Activated naive CD4-positive, alpha-beta T cell treated with anti-CD3 and anti-CD28 coated beads, Interleukin-2, amount 50 U/mL, for 16 hours (primary cell): Measurements from ENCODE around the gene TCEAL4.
"Not testable (repeated sequence)": the region's sequence is repeated elsewhere in the genome, so short reads cannot be mapped to it uniquely, and the experiment has no call there.

Source experiments
- DNase-seq: peaks from one replicate; pipeline ENCODE4 v3.0.0-alpha.2; 2020

The TCEAL4 gene

DNA sequence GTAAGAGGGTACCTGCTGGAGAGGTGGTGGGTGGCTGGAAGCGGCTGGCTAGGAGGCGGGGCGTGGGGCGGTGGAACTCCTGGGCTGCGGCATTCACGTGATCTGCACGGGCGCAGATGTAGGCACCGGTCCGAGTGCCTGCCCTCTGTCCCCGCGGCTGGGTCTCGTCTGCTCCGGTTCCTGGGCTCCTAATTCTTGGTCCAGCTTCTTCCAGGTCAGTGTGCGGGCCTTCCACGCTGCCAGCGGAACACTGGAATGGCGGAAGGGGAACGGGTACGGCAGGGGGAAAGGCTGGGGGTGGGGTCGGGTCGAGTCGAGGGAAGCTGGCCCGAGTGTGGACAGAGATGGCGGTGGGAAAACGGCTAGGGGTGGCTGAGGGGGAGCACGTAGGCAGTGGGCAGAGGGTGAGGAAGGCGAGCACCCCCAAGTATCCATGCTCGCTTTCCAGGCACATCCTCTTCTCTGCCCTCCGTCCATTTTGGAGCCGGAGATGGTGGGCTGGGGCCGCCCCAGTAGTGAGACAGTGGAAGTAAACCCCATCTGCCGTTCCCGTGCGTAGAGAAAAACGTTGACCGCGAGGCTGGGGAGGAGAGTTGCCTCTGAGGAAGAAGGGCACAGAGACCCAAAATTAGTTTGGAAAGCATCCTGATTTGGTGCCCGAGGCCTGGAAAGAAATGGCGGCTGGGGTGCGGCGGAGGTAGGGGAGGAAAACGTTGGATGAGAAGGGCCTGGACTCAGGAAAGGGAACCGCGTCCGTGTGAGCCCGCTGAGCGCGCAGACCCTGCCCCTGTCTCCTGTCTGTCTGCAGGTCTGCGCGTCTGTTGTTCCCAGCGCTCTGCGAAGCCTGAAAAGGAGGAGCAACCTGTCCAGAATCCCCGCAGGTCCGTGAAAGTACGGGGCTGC, at the start of gene TCEAL4:
Gene TCEAL4 (plus strand): TSS at position 105 of the 903 bp plus-strand sequence. CDS start 1,161 bp downstream, outside the sequence.
- peak; percentile 39 for DNase-seq

DNA sequence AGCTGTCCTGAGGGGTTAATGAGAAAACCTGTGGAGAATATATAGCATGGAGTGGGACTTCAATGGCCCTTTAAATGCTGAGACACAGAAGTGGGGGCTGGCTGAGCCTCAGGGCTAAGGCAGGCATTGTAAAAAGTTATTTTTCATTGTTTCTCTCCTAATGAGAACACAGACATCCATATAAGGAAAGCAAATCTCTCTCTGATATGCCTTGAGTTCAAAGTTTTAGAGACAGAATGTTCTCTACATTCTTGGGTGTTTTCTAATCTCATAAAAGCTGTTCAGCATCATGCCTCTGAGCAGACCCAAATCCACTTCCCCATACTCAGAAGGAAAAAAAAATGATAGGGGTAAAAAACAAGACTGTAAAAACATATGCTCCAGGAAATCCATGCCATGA, 49.2 kb upstream of the TCEAL4 start:
- DNase-seq, result no peak

DNA sequence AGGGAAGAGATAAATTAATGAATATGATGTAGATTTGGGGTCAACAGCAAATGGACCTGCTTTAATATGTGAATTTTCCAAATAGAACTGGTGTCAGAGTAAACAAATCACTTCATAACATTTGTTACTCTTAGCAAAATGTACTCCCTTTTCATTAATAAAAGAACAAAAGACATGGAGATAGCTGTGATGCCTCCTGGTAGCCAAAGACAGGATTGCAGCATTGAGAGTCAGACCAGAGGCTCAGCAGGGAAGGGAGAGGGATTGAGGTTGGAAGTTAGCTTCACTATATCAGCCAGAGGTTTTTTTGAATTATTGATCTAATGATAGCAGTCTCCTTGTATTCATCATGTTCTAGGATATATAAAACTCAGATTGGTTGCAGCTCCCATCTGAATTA, 48.6 kb upstream of the TCEAL4 start:
- no peak for DNase-seq

DNA sequence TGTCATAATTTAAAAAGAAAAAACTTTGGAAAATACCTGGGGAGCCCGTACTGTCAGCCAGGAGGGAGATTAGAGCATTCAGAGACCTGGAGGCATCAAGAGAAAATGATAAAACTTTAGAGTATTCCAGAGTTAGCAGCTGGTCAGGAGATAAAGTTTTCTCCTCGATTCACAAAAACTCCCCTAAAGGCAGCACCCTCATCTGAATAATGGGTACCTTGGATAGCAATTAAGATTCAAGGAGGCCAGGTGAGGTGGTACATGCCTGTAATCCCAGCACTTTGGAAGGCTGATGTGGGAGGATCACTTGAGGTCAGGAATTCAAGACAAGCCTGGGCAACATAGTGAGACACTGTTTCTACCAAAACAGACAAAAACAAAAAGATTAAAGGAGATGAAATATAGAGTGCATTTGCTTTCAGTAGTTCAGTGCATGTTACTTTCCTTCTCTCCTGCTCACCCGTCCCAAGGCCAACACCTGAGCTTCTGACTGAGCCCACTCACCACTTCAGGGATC, 47.4 kb upstream of the TCEAL4 start:
- DNase-seq, result no peak

DNA sequence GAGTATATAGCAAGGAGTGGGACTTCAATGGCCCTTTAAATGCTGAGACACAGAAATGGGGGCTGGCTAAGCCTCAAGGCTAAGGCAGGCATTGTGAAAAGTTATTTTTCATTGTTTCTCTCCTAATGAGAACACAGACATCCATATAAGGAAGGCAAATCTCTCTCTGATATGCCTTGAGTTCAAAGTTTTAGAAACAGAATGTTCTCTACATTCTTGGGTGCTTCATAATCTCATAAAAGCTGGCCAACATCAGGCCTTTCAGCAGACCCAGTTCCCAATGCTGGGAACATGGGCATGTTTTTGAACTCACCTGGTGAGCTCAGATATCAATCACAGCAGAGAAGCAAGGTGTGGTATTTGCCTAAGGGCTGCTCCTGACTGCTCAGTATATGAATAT, 46.6 kb upstream of the TCEAL4 start:
- DNase-seq, result no peak

DNA sequence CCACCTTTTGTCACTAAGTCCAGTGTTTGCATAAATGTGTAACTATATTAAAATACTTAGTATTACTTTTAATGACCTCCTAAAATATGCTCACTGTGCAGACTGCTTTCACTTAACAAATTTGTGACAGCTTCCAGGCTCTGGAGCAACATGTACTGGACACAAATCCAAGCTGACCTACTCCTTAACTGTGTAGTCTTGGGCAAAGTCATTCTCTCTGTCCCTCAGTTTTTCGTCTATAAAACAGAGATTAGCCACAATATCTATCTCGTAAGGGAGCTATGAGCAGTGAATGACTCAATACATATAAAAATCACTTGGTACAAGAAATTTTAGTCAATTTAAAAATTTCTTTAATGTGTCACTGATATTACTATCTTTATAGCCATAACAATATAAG, 45.6 kb upstream of the TCEAL4 start:
- no peak for DNase-seq

DNA sequence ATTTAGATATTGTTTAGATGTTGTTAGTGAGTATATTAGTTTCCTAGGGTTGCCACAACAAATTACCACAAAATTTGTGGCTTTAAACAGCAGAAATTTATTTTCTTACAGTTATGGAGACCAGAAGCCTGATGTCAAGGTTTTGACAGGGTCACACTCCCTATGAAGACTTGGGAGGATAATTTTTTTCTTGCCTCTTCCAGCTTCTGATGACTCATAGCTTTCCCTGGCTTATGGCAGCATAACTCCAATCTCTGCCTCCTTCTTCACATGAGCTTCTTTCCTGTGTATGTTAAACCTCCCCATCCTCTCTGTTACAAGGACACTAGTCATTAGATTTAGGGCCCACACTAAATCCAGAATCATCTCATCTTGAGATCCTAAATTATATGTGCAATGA, 45.2 kb upstream of the TCEAL4 start:
- DNase-seq, result no peak

DNA sequence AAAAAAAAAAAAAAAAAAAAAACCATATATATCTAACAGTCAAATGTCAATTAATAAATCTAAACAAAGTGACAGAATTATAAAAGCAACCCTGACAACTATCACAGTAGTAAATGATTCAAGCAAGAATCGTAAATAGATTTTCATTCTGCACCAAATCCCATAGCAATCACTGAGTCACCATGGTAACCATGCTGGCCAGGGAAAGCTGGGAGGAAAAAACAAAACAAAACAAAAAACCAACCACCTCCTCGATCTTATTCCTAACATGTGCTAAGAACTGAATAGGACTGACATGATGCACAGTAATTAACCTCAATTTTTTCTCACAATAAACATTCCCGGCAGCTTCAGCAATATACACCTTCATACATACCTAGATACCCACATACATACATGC, 35.4 kb upstream of the TCEAL4 start:
- DNase-seq, result no peak

DNA sequence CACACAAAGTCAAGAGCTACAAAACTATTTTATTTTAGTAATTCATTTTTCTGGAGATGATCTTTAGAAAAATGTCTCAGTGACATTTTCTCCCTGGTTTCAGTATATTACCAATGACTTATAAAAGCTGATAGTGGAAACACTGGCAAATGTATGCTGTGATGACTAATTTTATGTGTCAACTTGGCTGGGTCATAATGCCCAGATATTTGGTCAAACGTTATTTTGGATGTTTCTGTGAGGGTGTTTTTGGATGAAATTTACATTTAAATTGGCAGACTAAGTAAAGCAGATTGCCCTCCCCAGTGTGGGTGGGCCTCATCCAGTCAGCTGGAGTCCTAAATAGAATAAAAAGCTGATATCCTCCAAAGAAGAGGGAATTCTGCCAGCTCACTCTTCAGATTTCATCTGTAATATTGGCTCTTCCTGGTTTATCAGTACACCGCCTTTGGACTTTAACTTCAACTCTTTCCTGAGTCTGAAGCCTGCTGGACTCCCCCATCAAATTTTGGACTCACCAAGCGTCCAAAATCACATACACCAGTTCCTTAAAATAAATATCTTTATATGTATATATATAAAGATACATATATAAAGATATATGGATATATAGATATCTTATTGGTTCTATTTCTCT, 34.8 kb upstream of the TCEAL4 start:
- DNase-seq, result no peak

DNA sequence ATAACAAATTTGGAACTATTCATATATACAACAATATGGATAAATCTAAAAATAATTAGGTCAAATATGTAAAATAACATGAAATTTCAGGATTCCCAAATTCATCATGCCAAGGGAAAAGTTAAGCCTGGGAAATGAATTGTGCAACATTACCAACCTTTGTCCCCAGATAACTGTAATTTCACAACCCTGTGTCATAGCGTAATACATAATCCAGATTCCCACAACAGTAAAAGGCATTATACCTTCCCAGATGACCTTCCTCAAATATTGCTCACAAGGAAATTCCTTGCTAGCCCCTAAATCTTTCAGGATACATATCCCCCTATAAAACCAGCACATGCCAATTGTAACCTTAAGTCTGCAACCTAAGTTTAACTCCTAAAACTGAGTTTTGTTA, 33.1 kb upstream of the TCEAL4 start:
- no peak for DNase-seq

DNA sequence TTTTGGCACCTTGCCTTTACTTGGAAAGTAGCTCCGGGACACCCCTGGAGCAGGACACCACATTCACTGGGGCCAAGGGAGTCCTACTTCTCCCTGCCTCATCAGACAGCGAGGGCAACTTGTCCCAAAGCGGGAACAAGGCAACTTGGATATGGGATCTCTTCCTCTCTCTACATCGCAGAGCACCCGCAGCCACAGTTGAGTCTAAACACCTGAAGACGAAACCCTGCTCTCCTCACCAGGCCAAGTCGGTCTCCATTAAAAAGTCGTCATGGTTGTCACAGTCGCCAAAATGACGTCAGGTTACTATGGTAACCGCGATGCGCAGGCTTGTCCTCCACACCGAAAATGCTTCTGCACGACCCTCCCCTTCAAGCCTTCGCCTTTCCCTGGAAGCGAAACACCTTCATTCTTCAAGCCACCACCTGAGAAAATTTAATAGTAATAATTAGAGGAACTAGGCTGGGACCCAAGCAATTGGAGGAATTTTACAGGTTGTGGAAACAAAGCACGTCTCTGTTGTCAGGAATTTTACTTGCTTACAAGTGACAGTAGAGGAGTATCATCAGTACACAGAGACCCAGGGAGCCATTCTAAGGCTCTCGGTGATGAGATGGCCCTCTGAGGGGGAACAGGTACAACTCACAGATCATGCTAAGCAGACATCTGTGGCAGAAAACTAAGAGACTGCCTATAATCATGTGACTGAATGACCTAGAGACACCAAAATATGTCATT, 30.5 kb upstream of the TCEAL4 start:
- peak; percentile 64 for DNase-seq

DNA sequence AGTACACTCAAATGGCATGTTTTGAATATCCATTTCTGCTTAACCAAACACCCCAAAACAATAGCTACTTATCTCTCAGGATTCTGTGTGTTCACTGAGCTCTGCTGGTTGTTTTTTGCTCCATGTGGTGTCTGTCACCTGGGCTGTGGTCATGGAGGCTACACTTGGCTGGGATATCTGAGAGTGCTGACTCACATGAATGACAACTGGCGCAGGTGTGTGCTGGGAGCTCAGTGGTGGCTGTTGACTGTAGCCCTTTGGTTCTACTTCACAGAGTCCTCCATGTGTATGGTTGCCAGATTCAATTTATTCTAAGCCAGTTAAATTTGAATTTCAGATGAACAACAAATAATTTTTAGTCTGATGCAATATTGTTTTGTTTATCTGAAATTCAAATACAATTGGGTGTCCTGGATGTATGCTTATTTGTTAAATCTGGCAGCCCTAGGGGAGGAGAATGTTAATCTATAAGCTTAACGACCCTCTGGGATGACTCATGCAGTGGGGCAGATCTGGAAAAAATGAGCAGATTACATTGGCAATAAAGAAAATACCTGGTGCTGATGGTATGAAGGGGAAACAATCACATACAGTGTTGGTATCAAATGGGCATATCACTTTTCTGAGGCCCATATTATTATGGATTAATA, 28.2 kb upstream of the TCEAL4 start:
- DNase-seq, result no peak

DNA sequence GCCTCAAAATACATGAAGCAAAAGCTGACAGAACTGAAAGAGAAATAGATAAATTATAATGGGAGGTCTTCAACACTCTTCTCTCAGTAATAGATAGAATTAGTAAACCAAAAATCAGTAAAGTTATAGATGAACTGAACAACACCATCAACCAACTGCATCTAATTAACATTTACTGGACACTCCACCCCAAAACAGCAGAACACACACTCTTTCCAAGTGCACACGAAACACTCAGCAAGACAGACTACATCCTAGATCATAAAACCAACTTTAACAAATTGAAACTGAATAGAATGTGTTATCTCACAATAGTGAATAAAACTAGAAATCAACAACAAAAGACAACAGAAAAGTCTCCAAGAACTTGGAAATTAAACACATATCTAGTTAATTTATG, 25.1 kb upstream of the TCEAL4 start:
- no peak for DNase-seq

DNA sequence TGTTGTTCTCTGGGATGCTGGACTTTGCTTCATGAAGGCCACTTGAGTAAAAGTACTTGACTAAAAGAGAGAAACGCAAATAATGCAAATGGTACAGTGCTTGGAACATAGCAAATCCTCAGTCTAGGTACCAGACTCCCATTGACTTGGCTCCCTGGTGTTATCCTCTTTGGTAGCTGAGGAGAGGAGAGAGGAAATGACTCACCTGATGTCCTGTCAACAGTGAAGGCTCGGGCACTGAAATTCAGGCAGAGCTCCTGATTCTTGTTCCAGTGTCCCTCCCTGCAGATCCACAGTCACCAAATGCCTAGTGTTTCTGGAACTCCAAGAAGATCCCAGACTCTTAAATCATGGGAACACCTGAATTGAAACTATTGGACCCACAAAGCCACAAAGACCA, 22.5 kb upstream of the TCEAL4 start:
- DNase-seq, result no peak

DNA sequence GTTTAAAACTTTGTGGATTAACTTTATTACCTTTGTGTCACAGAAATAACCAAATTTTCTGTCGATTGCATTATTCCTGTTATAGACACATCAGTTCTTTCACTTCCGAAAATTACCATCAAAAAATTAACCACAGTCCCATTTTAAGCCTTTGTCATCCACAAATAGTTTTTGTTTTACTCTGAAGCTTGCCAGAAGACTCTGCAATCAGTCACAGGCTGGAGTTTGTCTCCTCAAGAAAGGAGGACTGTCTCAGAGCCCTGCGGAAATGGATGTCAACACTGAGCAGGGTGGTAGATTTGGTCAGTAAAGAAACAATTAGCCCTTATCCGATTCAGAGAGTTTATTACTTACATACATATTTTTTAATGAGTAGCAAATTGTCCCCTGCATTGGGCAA, 20.1 kb upstream of the TCEAL4 start:
- no peak for DNase-seq

DNA sequence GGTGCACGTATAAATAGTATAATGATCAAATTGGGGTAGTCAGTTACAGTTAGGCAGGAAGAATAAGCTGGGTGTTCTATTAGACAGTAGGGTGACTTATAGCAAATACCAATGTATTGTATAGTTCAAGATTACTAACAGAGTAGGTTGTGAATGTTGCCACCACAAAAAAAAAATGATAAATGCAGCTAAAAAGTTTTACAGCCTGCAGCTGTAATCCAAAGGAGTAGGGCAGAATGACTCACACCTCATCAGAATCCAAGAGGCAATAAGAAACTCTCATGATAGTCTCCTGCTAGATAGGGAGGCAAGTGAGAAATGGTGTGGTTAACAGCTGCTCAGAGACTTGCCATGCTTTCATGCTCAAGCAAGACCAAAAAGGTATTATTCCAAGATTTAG, 19.6 kb upstream of the TCEAL4 start:
- no peak for DNase-seq

DNA sequence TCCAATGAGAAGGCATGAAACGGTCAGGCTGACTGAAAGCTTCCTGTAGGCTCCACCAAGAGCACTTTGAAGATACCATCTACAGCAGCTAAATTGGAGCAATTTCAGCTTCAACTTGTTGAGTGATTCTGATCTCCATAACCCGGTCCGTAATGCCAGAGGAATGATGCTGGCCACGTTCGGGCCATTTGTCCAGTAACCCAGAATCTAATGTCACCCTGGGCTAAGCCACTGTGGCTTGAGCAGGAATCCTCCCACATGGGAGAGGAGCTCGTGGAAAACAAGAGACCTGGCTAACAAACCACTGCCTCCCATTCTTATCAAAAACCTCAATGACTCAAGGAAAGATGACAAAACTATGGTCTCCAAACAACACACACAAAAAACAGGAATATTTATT, 14.2 kb upstream of the TCEAL4 start:
- no peak for DNase-seq

DNA sequence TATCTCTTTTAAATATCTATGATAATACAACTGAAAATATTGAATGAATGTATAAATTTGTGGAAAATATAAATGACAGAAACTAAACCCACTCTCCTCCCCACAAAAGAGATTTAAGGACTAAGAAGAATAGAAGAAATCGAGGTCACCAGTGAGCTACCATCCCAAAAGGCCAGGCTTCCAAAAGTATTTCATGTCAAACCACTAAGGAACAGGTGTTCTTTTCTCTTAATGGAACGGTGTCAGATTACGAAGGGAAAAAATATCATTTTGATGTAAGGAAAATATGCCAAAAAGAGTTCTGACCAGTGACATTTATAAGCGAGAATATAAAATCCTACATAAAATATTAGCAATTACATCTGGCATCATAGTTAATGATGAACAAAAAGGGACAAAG, 13.6 kb upstream of the TCEAL4 start:
- DNase-seq, result no peak

DNA sequence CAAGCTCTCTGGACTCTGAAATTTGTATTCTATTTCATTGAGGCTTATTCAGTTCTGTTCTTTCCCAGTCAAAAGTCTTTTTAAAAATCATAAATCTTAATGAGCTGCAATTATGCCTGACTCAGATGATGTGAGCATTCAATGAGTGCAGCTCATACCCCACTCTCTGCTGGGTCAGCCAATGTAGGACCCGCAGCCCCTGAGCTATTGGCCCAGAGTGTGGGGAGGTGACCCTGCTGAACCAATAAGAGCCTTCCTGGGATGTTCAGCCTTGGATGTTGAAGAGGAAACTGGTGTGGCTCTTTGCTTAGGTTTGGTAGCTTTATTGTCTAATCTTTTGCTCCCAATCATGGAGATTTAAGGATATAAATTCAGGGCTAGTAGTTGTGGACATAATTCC, 12.1 kb upstream of the TCEAL4 start:
- DNase-seq, result no peak

DNA sequence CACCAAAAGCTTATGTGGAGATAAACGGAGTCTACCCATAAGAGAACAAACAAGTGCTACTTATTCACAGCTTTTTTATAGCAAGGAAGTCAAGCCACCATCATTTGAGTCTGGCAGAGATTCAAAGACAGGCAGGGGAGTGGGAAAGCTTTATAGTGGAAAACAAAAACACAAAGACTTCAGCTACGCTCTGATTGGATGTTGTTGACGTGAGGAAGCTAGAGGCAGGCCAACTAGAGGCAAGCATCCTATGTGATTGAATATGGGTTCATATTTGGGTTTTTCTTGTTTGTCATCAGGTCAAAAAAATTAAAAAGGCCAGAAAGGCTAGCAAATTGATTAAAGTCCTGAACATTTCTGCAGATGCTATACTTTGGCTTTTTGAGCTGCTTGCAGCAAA, 719 bp upstream of the TCEAL4 start:
- no peak for DNase-seq

DNA sequence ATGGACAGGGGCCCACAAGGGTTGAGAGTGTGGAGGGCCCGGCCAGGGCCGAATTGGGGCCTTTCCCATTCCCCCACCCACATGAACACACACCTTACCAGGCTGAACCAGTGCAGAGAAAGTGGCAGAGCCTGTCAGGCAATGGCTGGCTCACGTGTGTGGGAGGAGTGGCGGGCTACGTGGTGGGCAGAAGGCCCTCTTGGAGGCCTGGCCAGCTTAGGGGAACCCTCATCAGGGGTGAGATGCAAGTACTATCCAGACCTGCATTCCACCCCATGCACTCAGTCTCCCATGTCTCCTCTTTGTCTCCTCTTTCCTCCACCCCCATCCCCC, 965 bp downstream of the TCEAL4 start:
- DNase-seq, result no peak

DNA sequence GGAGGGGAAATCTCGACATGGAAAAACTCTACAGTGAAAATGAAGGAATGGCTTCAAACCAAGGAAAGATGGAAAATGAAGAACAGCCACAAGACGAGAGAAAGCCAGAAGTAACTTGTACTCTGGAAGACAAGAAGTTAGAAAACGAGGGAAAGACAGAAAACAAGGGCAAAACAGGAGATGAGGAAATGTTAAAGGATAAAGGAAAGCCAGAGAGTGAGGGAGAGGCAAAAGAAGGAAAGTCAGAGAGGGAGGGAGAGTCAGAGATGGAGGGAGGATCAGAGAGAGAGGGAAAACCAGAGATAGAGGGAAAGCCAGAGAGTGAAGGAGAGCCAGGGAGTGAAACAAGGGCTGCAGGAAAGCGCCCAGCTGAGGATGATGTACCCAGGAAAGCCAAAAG, 1.3 kb downstream of the TCEAL4 start:
- no peak for DNase-seq

DNA sequence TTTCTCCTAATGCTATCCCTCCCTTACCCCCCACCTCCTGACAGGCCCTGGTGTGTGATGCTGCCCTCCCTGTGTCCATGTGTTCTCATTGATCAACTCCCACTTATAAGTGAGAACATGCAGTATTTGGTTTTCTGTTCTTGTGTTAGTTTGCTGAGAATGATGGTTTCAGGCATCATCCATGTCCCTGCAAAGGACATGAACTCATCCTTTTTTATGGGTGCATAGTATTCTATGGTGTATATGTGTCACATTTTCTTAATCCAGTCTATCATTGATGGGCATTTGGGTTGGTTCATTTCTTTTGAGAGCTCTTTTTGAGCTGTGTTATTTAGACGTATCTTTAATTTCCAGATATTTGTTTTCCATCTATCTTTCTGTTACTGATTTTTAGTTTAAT, 7.0 kb downstream of the TCEAL4 start:
- not testable (repeated sequence) for DNase-seq
